Smooth muscle cell (in vitro differentiated cells): Measurements from ENCODE around the gene GPATCH2L. TPM values are rescaled to one million over a fixed set of nuclear protein-coding genes. Genes with fewer than 3 reads are reported as not detected.

Experiments
- DNase-seq: peaks from one replicate; lab custom pipeline; 2025; ENCODE audit not compliant: unreplicated experiment; lab: John Stamatoyannopoulos, UW
- H2AFZ ChIP-seq: fragments of 200-600 bp; sonication (generic); 2 replicates; pipeline ENCODE4 v1.6.0; 2016; ENCODE audit warnings: antibody characterized with exemption, low read depth, mild to moderate bottlenecking
- H3F3A ChIP-seq: fragments of 200-600 bp; sonication (generic); 2 replicates; pipeline ENCODE4 v1.6.0; 2017; ENCODE audit warnings: antibody characterized with exemption, low read depth
- H3K27ac ChIP-seq: fragments of 200-600 bp; sonication (generic); 2 replicates; pipeline ENCODE4 v1.5.1; 2016; ENCODE audit warnings: low read depth, mild to moderate bottlenecking
- H3K27me3 ChIP-seq: fragments of 200-600 bp; sonication (generic); 2 replicates; pipeline ENCODE4 v1.6.1; 2016; ENCODE audit warnings: low read depth, mild to moderate bottlenecking
- H3K36me3 ChIP-seq: fragments of 200-600 bp; sonication (generic); 2 replicates; pipeline ENCODE4 v1.5.1; 2016; ENCODE audit warnings: low read depth
- H3K4me1 ChIP-seq: fragments of 200-600 bp; sonication (generic); 2 replicates; pipeline ENCODE4 v1.5.1; 2016; ENCODE audit warnings: low read depth
- H3K4me2 ChIP-seq: fragments of 200-600 bp; sonication (generic); 2 replicates; pipeline ENCODE4 v1.6.0; 2016; ENCODE audit warnings: mild to moderate bottlenecking
- H3K4me3 ChIP-seq: fragments of 200-600 bp; sonication (generic); 2 replicates; pipeline ENCODE4 v1.5.1; 2016; ENCODE audit warnings: mild to moderate bottlenecking
- H3K79me2 ChIP-seq: fragments of 200-600 bp; sonication (generic); 2 replicates; pipeline ENCODE4 v1.6.0; 2016; ENCODE audit warnings: low read depth, mild to moderate bottlenecking
- H3K9ac ChIP-seq: fragments of 200-600 bp; sonication (generic); 2 replicates; pipeline ENCODE4 v1.6.0; 2016; ENCODE audit warnings: low read depth
- H3K9me3 ChIP-seq: fragments of 200-600 bp; sonication (generic); replicated peaks from 2 replicates; pipeline ENCODE4 v1.5.1; 2016; ENCODE audit warnings: low read depth
- H4K20me1 ChIP-seq: fragments of 200-600 bp; sonication (generic); 2 replicates; pipeline ENCODE4 v1.6.0; 2016; ENCODE audit warnings: low read depth
- CTCF ChIP-seq: fragments of 200-600 bp; sonication (generic); IDR thresholded peaks from 2 replicates; pipeline ENCODE4 v1.5.1; 2017; ENCODE audit warnings: borderline replicate concordance, mild to moderate bottlenecking, antibody characterized with exemption; ENCODE audit not compliant: insufficient read depth, poor library complexity, severe bottlenecking
- WGBS: methylation state at CpG from one replicate; pipeline ENCODE4 v1.1.7; 2016; ENCODE audit warnings: low lambda C conversion rate; 5-methylcytosine and 5-hydroxymethylcytosine counted together
- polyA plus RNA-seq: library from polyadenylated mRNA; unstranded; fragments of >200 nt; fragmentation: Nextera tagmentation; extraction: Ambion mirVana; gene quantifications from 2 replicates; pipeline ENCODE4 v1.2.1, GENCODE V29; 2016
- total RNA-seq: library from RNA; depleted of rRNA; stranded (reverse); fragments of >200 nt; gene quantifications from 2 replicates; pipeline ENCODE4 v1.2.3, GENCODE V29; 2014

GPATCH2L gene
- total and polyA plus RNA-seq, 2 experiments from 2014 or later: 14.5 to 53.4 TPM

DNA sequence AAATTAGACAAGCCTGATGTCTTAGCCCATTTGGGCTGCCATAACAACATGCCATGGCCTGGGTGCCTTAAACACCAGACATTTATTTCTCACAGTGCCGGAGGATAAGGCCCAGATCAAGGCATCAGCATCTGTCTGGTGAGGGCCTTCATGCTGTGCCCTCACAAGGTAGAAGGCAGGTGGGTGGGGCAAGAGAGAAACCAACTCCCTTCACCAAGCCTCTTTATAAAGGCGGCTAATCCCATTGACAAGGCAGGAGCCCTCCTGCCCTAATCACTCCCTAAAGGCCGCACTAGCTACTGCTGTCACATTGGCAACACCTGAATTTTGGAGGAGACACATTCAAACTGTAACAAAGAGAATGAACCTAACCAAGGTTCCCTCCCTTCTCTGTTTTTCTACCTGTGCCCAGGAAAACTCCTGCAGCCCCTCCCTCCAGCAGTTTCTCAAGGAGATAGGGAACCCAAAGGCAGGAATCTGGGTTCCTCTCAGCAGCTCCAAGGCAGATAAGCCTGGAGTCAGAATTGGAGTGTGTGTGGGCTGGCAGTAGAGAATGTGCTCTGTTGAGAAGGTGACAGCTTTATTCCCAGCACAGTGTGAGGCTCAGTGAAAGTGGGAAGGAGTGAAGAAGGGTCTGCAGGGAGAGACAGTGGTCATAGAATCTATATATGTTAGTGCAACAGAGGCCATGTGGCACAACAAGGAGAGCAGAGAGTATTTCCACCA, 21.7 kb upstream of the GPATCH2L start:
- Histone ChIP-seq H3K9me3 (no peaks in the 10 kb centered on the region), H3K4me1 (no peaks in the 10 kb centered on the region), H4K20me1 (no peaks in the 10 kb centered on the region), H3K36me3 (no peaks in the 10 kb centered on the region), H3K4me2 (no peak overlapping the region), H3K27me3 (peaks cover 43% of the 10 kb centered on the region), H3K4me3 (no peak overlapping the region), H3F3A (no peaks in the 10 kb centered on the region), H2AFZ (no peak overlapping the region), H3K27ac (no peak overlapping the region), H3K9ac (no peak overlapping the region), H3K79me2 (no peaks in the 10 kb centered on the region)
- no peak for TF ChIP-seq CTCF
- 60% methylated on average over 3 of the region's 3 CpGs for WGBS
- DNase-seq: no peak

DNA sequence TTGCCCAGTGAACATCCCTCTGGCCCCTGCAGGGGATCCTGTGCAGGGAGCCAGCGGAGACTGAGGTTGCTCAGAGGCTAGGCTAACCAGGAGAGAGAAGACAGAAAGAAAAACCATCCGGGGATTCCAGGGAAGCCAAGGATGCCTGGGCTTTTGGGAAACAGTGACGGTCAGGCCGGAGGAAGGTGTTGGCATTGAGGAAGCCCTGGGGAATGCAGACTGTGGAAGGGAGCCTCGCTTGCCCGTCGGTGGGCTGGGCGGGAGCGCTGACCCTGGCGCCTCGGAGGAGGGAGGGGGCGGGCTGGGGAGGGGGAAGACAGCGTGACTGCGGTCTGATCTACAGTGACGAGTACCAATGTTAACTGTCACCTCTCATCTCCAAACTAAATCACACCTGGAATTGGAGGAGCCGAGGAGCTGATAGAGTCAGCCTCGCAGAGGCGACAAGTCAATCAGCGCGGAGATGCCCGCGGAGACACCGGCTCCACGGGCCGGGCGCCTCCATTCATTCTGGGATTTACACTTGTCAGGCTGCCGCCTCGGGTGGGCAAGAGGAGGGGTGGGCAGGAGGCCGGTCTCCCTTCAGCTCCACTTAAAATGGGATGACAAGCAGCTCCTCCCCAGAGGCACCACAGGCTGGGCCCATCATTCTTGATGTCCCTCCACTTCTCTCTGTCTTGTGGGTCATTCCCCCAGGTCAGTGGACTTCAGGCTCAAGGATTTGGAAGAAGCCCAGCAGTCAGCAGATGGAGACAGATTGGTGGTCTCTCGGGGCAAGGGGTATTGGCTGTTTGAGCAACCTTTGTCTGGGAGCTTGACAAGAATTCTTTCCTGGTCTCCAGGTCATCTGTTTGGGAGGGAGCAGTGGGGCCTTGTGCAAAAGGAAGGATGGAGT, 20.4 kb upstream of the GPATCH2L start:
- Histone ChIP-seq H3K36me3 (no peaks in the 10 kb centered on the region), H3K4me1 (no peaks in the 10 kb centered on the region), H3K9ac (no peak overlapping the region), H3K4me2 (no peak overlapping the region), H3K4me3 (no peak overlapping the region), H3F3A (no peaks in the 10 kb centered on the region), H3K9me3 (no peaks in the 10 kb centered on the region), H3K79me2 (no peaks in the 10 kb centered on the region), H3K27me3 (peaks cover 56% of the 10 kb centered on the region), H4K20me1 (no peaks in the 10 kb centered on the region), H2AFZ (no peak overlapping the region), H3K27ac (no peak overlapping the region)
- DNase-seq: no peak
- no peak for TF ChIP-seq CTCF
- WGBS: 55% methylated on average over 18 of the region's 30 CpGs

- Histone ChIP-seq H3F3A (no peaks in the 10 kb centered on the region), H3K9me3 (no peaks in the 10 kb centered on the region), H4K20me1 (no peaks in the 10 kb centered on the region), H3K4me1 (peaks cover under 1% of the 10 kb centered on the region), H2AFZ (no peak overlapping the region), H3K27ac (no peak overlapping the region), H3K27me3 (peaks cover 74% of the 10 kb centered on the region), H3K4me2 (no peak overlapping the region), H3K4me3 (no peak overlapping the region), H3K9ac (no peak overlapping the region), H3K79me2 (no peaks in the 10 kb centered on the region), H3K36me3 (no peaks in the 10 kb centered on the region)
- DNase-seq: no peak
- TF ChIP-seq CTCF: no peak
- 29% methylated on average over 4 of the region's 4 CpGs for WGBS
Observed at GRCh38 chr14:76133103-76133502, 18.6 kb upstream of the GPATCH2L start.
